Measurements from ENCODE around the gene RASA3.

The RASA3 gene

GRCh38 chr13:113975416-113975815 is 157.0 kb downstream of the RASA3 start:
- no peak for TF ChIP-seq JUND (IDR thresholded peaks at IDR 0.05; ENCODE audit: low read depth)
- in situ Hi-C loops (cut with HindIII; ENCODE audit: low pct_unique_long_range_greater_than_20kb, low sequenced_read_pairs): no loop called here
- no peak for DNase-seq (ENCODE audit: low read depth in 1 of 2, low spot score in 1 of 2)

GRCh38 chr13:113974304-113975281 is 157.8 kb downstream of the RASA3 start:
- no peak for DNase-seq (ENCODE audit: low read depth in 1 of 2, low spot score in 1 of 2)
- in situ Hi-C loops (cut with HindIII; ENCODE audit: low pct_unique_long_range_greater_than_20kb, low sequenced_read_pairs): no loop called here
- no peak for TF ChIP-seq JUND (IDR thresholded peaks at IDR 0.05; ENCODE audit: low read depth)

- TF ChIP-seq JUND (IDR thresholded peaks at IDR 0.05; ENCODE audit: low read depth): no peak
- in situ Hi-C loops (cut with HindIII; ENCODE audit: low pct_unique_long_range_greater_than_20kb, low sequenced_read_pairs): no loop called here
- DNase-seq (ENCODE audit: low read depth in 1 of 2, low spot score in 1 of 2): no peak
These were observed 158.9 kb downstream of the RASA3 start, which contains the start of gene C13orf46 for GRCh38 chr13:113973218-113974164. Gene C13orf46, minus strand, starts transcription at chr13:113974076. Its CDS starts 79 bp downstream, at chr13:113973997.

- in situ Hi-C loops (cut with HindIII; ENCODE audit: low pct_unique_long_range_greater_than_20kb, low sequenced_read_pairs): no loop called here
- no peak for DNase-seq (ENCODE audit: low read depth in 1 of 2, low spot score in 1 of 2)
- no peak for TF ChIP-seq JUND (IDR thresholded peaks at IDR 0.05; ENCODE audit: low read depth)
These were observed 159.8 kb downstream of the RASA3 start for GRCh38 chr13:113972451-113973217.

GRCh38 chr13:113971471-113972231 is 160.8 kb downstream of the RASA3 start:
- no peak for DNase-seq (ENCODE audit: low read depth in 1 of 2, low spot score in 1 of 2)
- in situ Hi-C loops (cut with HindIII; ENCODE audit: low pct_unique_long_range_greater_than_20kb, low sequenced_read_pairs): no loop called here
- no peak for TF ChIP-seq JUND (IDR thresholded peaks at IDR 0.05; ENCODE audit: low read depth)

- no peak for TF ChIP-seq JUND (IDR thresholded peaks at IDR 0.05; ENCODE audit: low read depth)
- in situ Hi-C loops (cut with HindIII; ENCODE audit: low pct_unique_long_range_greater_than_20kb, low sequenced_read_pairs): no loop called here
- DNase-seq (ENCODE audit: low read depth in 1 of 2, low spot score in 1 of 2): peak; percentile 96 to 97
These were observed 161.5 kb downstream of the RASA3 start for GRCh38 chr13:113970810-113971470.

GRCh38 chr13:113969973-113970611 is 162.3 kb downstream of the RASA3 start:
- in situ Hi-C loops (cut with HindIII; ENCODE audit: low pct_unique_long_range_greater_than_20kb, low sequenced_read_pairs): no loop called here
- DNase-seq (ENCODE audit: low read depth in 1 of 2, low spot score in 1 of 2): peak; percentile 75 to 86
- TF ChIP-seq JUND (IDR thresholded peaks at IDR 0.05; ENCODE audit: low read depth): no peak

GRCh38 chr13:113969311-113969972 is 163.0 kb downstream of the RASA3 start:
- no peak for TF ChIP-seq JUND (IDR thresholded peaks at IDR 0.05; ENCODE audit: low read depth)
- no peak for DNase-seq (ENCODE audit: low read depth in 1 of 2, low spot score in 1 of 2)
- in situ Hi-C loops (cut with HindIII; ENCODE audit: low pct_unique_long_range_greater_than_20kb, low sequenced_read_pairs): no loop called here

GRCh38 chr13:113968463-113969310 is 163.7 kb downstream of the RASA3 start:
- in situ Hi-C loops (cut with HindIII; ENCODE audit: low pct_unique_long_range_greater_than_20kb, low sequenced_read_pairs): no loop called here
- DNase-seq (ENCODE audit: low read depth in 1 of 2, low spot score in 1 of 2): no peak
- no peak for TF ChIP-seq JUND (IDR thresholded peaks at IDR 0.05; ENCODE audit: low read depth)
